ENCODE results near the gene ZBTB42. TPM values are rescaled to one million over a fixed set of nuclear protein-coding genes. Genes with fewer than 3 reads are reported as not detected.

The ZBTB42 gene
- polyA plus RNA-seq, 1 donor (not counting 4 experiments of a cell fraction or from before 2014, with no cell fraction given): 0.50 TPM

DNA sequence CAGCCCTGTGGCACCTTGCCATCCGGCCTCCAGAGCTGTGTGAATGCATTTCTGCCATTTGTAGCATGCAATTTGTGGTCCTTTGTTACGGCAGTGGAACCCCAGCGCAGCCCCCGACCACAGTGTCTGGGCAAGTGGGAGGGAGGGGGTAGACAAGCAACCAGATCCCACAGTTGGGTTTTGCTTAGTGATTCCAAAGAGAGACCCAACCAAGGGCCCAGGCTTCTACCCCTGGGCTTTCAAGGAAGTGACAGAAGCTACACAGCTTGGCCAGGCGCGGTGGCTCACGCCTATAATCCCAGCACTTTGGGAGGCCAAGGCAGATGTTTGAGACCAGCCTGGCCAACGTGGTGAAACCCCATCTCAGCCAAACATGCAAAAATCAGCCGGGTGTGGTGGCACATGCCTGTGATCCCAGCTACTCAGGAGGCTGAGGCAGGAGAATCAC is 17.8 kb downstream of the ZBTB42 start:
- H4K20me1 ChIP-seq (ENCODE audit: control insufficient read depth, extremely low read depth, insufficient read depth, low read length): no peaks in the 10 kb centered on the region
- H3K4me1 ChIP-seq (ENCODE audit: control insufficient read depth, extremely low read depth, insufficient read depth, low read length): peaks cover 11% of the 10 kb centered on the region
- no peak for TF ChIP-seq EZH2 (IDR thresholded peaks at IDR 0.05; ENCODE audit: low read length)
- TF ChIP-seq CTCF (optimal IDR thresholded peaks at IDR 0.05 in 1 of 3, IDR thresholded peaks at IDR 0.05 in 1 of 3, conservative IDR thresholded peaks at IDR 0.05 in 1 of 3; ENCODE audit: extremely low read depth in 1 of 3, insufficient read depth in 2 of 3, low read length in 3 of 3): no peak
- no peak for FAIRE-seq
- H3K79me2 ChIP-seq (ENCODE audit: control insufficient read depth, insufficient read depth, low read length): peaks cover 3% of the 10 kb centered on the region
- no peak overlapping the region for H3K4me2 ChIP-seq (ENCODE audit: control insufficient read depth, extremely low read depth, insufficient read depth, low read depth, low read length)
- H3K27ac ChIP-seq (ENCODE audit: control insufficient read depth, insufficient read depth, low read length): no peak overlapping the region
- H3K36me3 ChIP-seq (ENCODE audit: control insufficient read depth in 2 of 2, extremely low read depth in 1 of 2, insufficient read depth in 2 of 2, low read length in 2 of 2): no peaks in the 10 kb centered on the region
- no peaks in the 10 kb centered on the region for H3K9me1 ChIP-seq (ENCODE audit: control insufficient read depth, extremely low read depth, insufficient read depth, low read length)
- no peak overlapping the region for H2AFZ ChIP-seq (ENCODE audit: control insufficient read depth, low read length)
- dilution Hi-C loops (cut with MboI; ENCODE audit: extremely low pct_ligation_motif_present, low sequenced_read_pairs): no loop called here
- no peak for DNase-seq (ENCODE audit: low read depth, low spot score)
- no peak overlapping the region for H3K4me3 ChIP-seq (ENCODE audit: control insufficient read depth in 2 of 3, extremely low read depth in 1 of 3, insufficient read depth in 2 of 3, low read depth in 1 of 3, low read length in 3 of 3)
- no peaks in the 10 kb centered on the region for H3K27me3 ChIP-seq (ENCODE audit: control insufficient read depth, extremely low read depth, insufficient read depth, low read length)
- H3K9ac ChIP-seq (ENCODE audit: control insufficient read depth, extremely low read depth, insufficient read depth, low read length): no peak overlapping the region
- H3K9me3 ChIP-seq (ENCODE audit: control insufficient read depth, low read depth, low read length): no peaks in the 10 kb centered on the region

DNA sequence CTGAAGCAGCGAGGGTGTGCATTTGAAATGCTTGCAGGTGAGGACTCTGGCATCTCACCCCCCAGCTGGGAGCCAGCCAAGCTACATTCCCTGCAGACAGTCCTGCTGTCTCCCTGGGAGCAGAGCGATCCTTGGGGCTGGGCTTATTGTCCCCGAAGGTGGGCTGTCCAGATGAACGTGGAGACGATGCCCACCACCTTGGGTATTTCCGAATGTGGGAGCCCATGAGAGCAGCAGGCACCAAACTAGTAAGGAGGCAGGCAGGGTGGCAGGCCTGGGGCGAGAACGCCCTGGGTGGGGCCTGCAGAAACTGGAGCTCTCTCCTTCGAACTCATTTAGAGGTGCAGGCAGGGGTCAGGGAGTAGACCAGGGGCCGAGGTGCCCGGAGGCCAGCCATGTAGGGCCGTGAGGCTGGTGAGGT is 18.5 kb downstream of the ZBTB42 start:
- no peak overlapping the region for H3K4me3 ChIP-seq (ENCODE audit: control insufficient read depth in 2 of 3, extremely low read depth in 1 of 3, insufficient read depth in 2 of 3, low read depth in 1 of 3, low read length in 3 of 3)
- no peak overlapping the region for H3K4me2 ChIP-seq (ENCODE audit: control insufficient read depth, extremely low read depth, insufficient read depth, low read depth, low read length)
- no peaks in the 10 kb centered on the region for H4K20me1 ChIP-seq (ENCODE audit: control insufficient read depth, extremely low read depth, insufficient read depth, low read length)
- H3K36me3 ChIP-seq (ENCODE audit: control insufficient read depth in 2 of 2, extremely low read depth in 1 of 2, insufficient read depth in 2 of 2, low read length in 2 of 2): no peaks in the 10 kb centered on the region
- no peaks in the 10 kb centered on the region for H3K27me3 ChIP-seq (ENCODE audit: control insufficient read depth, extremely low read depth, insufficient read depth, low read length)
- peaks cover 3% of the 10 kb centered on the region for H3K79me2 ChIP-seq (ENCODE audit: control insufficient read depth, insufficient read depth, low read length)
- no peak overlapping the region for H2AFZ ChIP-seq (ENCODE audit: control insufficient read depth, low read length)
- peaks cover 11% of the 10 kb centered on the region for H3K4me1 ChIP-seq (ENCODE audit: control insufficient read depth, extremely low read depth, insufficient read depth, low read length)
- H3K9me1 ChIP-seq (ENCODE audit: control insufficient read depth, extremely low read depth, insufficient read depth, low read length): no peaks in the 10 kb centered on the region
- TF ChIP-seq CTCF (optimal IDR thresholded peaks at IDR 0.05 in 1 of 3, IDR thresholded peaks at IDR 0.05 in 1 of 3, conservative IDR thresholded peaks at IDR 0.05 in 1 of 3; ENCODE audit: extremely low read depth in 1 of 3, insufficient read depth in 2 of 3, low read length in 3 of 3) (no peak), EZH2 (IDR thresholded peaks at IDR 0.05; ENCODE audit: low read length) (no peak)
- no peak overlapping the region for H3K9ac ChIP-seq (ENCODE audit: control insufficient read depth, extremely low read depth, insufficient read depth, low read length)
- no peaks in the 10 kb centered on the region for H3K9me3 ChIP-seq (ENCODE audit: control insufficient read depth, low read depth, low read length)
- DNase-seq (ENCODE audit: low read depth, low spot score) (no peak), FAIRE-seq (no peak)
- H3K27ac ChIP-seq (ENCODE audit: control insufficient read depth, insufficient read depth, low read length): no peak overlapping the region
- dilution Hi-C loops (cut with MboI; ENCODE audit: extremely low pct_ligation_motif_present, low sequenced_read_pairs): no loop called here
